Stimulated activated CD4-positive, alpha-beta T cell treated with anti-CD3 and anti-CD28 coated beads, Interleukin-2, amount 100 ng/mL, for 24 hours (primary cell): ENCODE data around the gene STIL.
A peak's percentile ranks its signal among the peaks of the same experiment; 100 is the strongest.
"Not testable (repeated sequence)": the region's sequence is repeated elsewhere in the genome, so short reads cannot be mapped to it uniquely, and the experiment has no call there.

Experiments
- DNase-seq, 2 donors: peaks; one replicate each; pipeline ENCODE4 v3.0.0-alpha.2; 2020

The STIL gene

DNA sequence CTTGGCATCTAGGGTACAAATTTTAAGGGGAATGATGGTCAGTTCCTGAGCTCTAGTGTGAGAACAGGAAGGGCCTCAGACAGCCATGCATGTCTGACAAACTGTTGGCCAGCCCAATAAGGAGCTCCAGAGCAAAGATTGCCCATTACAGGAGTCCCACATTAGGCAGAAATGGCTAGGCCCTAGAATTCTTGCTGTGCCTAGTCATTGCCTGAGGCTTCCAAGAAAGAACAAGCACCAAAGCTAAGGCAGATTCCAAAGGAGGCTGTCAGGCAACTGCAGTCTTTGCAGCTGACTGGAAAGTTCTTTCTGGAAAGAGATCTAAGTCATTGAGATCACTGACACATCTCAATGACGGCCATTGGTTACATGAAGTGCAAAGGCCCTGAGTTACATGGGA lies 3.9 kb upstream of the STIL start:
- DNase-seq = no peak

- DNase-seq = no peak
Observed at GRCh38 chr1:47309427-47309826, 4.5 kb downstream of the STIL start.

DNA sequence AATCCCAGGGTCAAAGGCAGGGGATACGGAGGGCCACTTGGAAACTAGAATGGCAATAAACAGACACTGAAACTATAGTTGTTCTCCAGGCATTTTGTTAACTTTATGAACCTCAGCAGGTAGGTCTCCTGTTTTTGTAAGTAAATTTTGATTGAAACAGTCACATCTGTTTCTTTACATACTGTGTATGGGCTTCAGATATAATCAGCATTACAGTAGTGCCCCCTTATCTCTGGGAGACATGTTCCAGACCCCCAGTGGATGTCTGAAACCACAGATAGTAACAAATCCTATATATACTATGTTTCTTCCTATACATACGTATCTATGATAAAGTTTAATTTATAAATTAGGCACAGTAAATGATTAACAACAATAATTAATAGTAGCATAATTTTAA lies 11.5 kb downstream of the STIL start:
- no peak for DNase-seq

- DNase-seq = no peak
Observed at GRCh38 chr1:47298025-47298699, 15.8 kb downstream of the STIL start.

DNA sequence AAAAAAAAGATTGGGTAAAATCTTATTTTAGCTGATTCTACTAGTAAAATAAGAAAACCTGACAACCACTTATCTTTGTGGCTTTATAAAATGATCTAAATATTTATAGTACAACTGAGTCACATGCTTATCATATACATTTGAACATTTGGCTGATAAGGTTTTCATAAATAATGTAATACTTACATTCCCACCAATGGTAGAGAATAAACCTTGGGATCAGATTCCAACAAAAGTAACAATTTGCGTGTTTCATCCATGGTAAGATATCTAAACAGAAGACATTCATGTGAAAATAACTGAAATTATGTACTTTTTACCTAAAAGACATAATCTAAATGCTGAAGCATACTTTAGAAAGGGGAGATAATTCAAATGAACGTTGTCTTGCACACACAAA lies 18.4 kb downstream of the STIL start:
- DNase-seq = no peak

- DNase-seq = not testable (repeated sequence)
Observed at GRCh38 chr1:47294863-47295262, 19.1 kb downstream of the STIL start.

GRCh38 chr1:47288116-47288515 lies 25.8 kb downstream of the STIL start:
- DNase-seq = not testable (repeated sequence)

DNA sequence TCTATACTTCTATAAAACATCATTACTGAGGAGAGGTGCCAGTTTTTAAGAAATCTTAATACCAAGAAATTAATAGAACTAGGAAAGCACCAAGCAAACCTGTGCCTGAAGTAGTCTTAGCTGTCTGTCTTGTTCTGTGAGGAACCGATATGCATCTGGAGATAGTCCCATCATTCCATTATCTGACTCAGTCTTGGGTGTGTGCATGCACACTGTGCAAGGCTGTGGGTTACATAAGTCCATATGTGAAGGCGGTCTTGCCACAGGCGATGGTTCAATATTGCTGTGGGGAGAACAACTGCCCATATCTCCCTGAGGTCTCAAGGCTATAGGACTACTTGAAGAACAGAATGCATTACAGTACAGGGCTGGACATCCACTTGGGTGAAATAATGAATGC lies 33.8 kb downstream of the STIL start:
- no peak for DNase-seq

- DNase-seq = no peak
Observed at GRCh38 chr1:47276850-47277249, 37.1 kb downstream of the STIL start.

DNA sequence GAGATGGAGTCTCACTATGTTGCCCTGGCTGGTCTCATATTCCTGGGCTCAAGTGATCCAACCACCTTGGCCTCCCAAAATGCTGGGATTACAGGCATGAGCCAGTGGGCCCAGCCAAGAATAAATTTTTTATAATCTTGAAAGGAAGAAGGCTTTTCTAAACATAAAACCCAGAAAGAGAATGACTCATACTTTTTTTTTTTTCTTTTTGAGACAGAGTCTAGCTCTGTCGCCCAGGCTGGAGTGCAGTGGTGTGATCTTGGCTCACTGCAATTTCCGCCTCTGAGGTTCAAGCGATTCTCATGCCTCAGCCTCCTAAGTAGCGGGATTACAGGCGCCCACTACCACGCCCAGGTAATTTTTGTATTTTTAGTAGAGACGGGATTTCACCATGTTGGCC lies 38.1 kb downstream of the STIL start:
- not testable (repeated sequence) for DNase-seq

DNA sequence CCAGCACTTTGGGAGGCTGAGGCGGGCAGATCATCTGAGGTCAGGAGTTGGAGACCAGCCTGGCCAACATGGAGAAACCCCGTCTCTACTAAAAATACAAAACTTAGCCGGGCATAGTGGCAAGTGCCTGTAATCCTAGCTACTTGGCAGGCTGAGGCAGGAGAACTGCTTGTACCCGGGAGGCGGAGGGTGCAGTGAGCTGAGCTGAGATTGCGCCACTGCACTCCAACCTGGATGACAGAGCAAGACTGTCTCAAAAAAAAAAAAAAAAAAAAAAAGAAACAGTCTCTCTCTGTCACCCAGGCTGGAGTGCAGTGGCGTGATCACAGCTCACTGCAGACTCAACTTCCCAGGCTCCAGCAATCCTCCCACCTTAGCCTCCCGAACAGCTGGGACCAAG lies 48.4 kb downstream of the STIL start:
- DNase-seq = not testable (repeated sequence)

GRCh38 chr1:47262787-47263413 lies 51.0 kb downstream of the STIL start:
- peak; percentile 38 for DNase-seq

GRCh38 chr1:47257224-47257623 lies 56.7 kb downstream of the STIL start:
- DNase-seq = no peak

DNA sequence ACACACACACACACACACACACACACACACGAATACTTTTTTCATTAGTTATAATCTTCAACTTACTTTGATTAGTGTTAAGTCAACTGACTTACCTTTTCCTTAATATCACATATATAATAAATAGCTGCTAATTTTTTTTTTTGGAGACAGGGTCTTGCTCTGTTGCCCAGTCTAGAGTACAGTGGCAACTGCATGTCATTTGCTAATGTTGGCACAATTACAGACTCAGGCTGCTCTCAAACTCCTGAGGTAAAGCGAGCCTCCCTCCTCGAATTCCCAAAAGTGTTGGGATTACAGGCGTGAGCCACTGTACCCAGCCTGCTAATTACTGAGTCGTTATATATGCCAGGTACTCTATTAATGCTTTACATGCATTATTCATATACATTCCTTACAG lies 61.2 kb downstream of the STIL start:
- DNase-seq = no peak

DNA sequence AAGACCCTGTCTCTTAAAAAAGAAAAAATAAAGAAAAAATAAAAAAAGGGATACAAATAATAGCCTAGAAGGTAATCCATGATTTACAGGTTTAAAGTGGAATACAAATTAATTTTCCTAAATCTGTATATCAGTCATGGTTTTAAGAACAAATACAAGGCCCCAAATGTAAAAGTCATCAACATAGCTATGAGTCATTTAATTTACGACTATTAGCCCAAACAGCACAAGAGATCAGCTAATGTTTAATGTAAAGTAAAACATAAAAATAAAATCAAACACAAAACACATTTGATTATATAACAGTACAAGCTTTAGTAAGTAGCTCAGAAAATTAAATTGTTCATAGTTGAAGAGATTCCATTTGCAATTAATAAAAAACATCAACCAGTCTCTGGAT lies 61.6 kb downstream of the STIL start:
- DNase-seq = no peak

DNA sequence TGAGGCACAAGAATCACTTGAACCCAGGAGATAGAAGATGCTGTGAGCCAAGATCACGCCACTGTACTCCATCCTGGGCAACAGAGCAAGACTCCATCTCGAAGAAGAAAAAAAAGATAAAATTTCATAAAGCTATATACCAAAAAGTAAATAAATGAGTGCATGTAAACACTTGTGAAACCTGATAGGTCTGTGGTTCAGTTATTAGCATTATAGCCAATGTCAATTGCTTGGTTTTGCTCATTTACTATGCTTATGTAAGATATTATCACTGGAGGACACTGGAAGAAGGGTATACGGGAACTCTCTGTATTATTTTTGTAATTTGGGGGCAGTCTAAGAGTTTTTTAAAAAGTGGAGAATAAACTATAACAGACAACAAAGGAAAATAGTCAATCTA lies 64.2 kb downstream of the STIL start:
- DNase-seq = no peak

- no peak for DNase-seq
Observed at GRCh38 chr1:47244339-47244862, 69.5 kb downstream of the STIL start.

- no peak for DNase-seq
Observed at GRCh38 chr1:47243910-47244309, 70.0 kb downstream of the STIL start.

DNA sequence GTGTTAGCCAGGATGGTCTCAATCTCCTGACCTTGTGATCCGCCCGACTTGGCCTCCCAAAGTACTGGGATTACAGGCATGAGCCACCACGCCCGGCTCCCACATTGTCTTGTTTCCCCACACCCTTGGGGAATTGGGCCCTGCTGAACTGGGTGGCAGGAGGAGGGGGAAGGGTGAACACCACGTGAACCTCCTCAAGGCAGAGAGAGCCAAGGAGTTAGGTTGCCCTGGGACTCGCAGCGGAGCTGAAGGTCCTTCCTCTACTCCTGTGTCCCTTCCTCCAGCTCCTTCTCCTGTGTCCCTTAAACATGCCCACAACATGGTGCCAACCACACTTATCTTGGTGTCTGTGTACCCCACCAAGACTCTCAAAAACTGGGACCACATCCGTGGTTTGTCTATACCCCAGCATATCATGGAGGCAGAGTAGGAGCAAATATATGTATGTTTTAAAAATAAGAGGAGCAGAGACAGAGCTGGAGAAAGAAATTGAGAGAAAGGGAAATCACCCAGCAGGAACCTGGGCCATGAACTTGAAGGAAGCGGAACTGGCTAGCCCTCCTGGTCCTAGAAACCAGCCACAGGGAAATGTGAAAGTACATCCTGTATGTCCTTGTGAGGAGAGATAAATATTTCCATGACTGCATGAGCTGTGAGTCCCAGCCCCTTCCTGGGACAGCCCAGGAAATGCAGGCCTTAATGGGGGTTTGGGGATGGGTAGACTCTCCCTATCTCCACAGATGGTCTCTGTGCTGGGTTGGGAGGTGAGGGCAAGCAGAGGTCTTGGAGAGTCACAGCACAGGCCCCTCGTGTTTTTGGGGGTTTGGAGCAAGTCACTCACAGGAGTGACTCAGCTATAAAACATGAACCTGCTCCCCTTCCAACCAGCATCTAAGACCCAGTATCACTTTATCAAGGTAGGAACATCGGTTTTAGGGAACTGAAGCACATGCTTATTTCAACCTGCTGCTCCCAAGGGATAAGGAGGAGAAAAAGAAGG lies 72.5 kb downstream of the STIL start:
- DNase-seq = no peak

- no peak for DNase-seq
Observed at GRCh38 chr1:47238935-47239592, 74.9 kb downstream of the STIL start.

DNA sequence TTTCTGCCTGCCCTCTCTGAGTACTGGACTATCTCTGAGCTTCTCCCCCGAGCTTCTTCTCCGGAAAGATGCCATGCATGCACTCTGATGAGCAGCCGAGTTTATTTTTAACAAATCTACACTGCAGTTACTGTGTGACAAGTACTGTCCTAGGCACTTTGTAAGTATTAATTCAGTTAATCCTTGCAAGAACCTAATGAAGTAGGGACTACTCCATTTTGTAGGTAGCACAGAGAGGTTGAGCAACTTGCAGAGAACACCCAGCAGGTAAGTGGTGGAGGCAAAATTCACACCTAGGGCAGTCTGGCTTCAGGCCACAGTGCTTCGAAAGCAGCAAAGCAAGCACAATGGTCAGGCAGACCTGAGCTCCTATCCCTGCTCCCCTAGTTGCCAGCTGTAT lies 78.1 kb downstream of the STIL start:
- DNase-seq = no peak

- no peak for DNase-seq
Observed at GRCh38 chr1:47235241-47235681, 78.7 kb downstream of the STIL start.

GRCh38 chr1:47233186-47233585 lies 80.8 kb downstream of the STIL start:
- no peak for DNase-seq
